PC-3 (cell line): ENCODE results near the gene VANGL2. TPM values are rescaled to one million over a fixed set of nuclear protein-coding genes. Genes with fewer than 3 reads are reported as not detected.

Experiments
- ATAC-seq: fragments of 200-7000 bp; cut with Tn5 transposase; 2 replicates; pipeline ENCODE4 v1.9.1; 2020; ENCODE audit warnings: mild to moderate bottlenecking, moderate library complexity
- BruUV-seq: library from RNA; stranded (reverse); fragments of 400-500 nt; replicated peaks from 2 replicates; lab custom pipeline; 2021; lab: Mats Ljungman, UMichigan
- CTCF ChIA-PET: fragments of 300-600 bp; sonication (Branson Sonifier 250); formaldehyde crosslinking; loops from one replicate; lab custom pipeline; 2022; ENCODE audit warnings: antibody characterized with exemption; lab: Charles Lee
- POLR2A ChIA-PET: fragments of 300-600 bp; sonication (Branson Sonifier 250); formaldehyde crosslinking; loops from one replicate; lab custom pipeline; 2022; ENCODE audit warnings: antibody characterized with exemption; ENCODE audit not compliant: unreplicated experiment; lab: Charles Lee
- DNase-seq: peaks from one replicate; pipeline ENCODE4 v3.0.0-alpha.2; 2015
- H2AFZ ChIP-seq: fragments of 300-600 bp; sonication (generic); 2 replicates; pipeline ENCODE4 v1.6.0; 2016; ENCODE audit warnings: antibody characterized with exemption, low read length
- H3F3A ChIP-seq: fragments of 300-600 bp; sonication (generic); one replicate; pipeline ENCODE4 v1.6.0; 2017; ENCODE audit warnings: antibody characterized with exemption, low read length, control low read depth, mild to moderate bottlenecking; ENCODE audit not compliant: unreplicated experiment
- H3K27ac ChIP-seq: fragments of 300-600 bp; sonication (generic); 2 replicates; pipeline ENCODE4 v1.5.1; 2016; ENCODE audit warnings: mild to moderate bottlenecking, low read length
- H3K27me3 ChIP-seq: fragments of 300-600 bp; sonication (generic); 2 replicates; pipeline ENCODE4 v1.6.1; 2016; ENCODE audit warnings: low read length, mixed read lengths
- H3K36me3 ChIP-seq: fragments of 300-600 bp; sonication (generic); 2 replicates; pipeline ENCODE4 v1.6.1; 2016; ENCODE audit warnings: low read depth, mixed run types, low read length, mixed read lengths
- H3K4me1 ChIP-seq: fragments of 300-600 bp; sonication (generic); 2 replicates; pipeline ENCODE4 v1.5.1; 2016; ENCODE audit warnings: low read length; ENCODE audit not compliant: insufficient read depth
- H3K4me2 ChIP-seq: fragments of 300-600 bp; sonication (generic); 2 replicates; pipeline ENCODE4 v1.6.0; 2016; ENCODE audit warnings: low read length
- H3K4me3 ChIP-seq: fragments of 300-600 bp; sonication (generic); 2 replicates; pipeline ENCODE4 v1.5.1; 2016; ENCODE audit warnings: mild to moderate bottlenecking, low read length, mixed read lengths
- H3K79me2 ChIP-seq: fragments of 300-600 bp; sonication (generic); 2 replicates; pipeline ENCODE4 v1.6.1; 2017; ENCODE audit warnings: low read length, mixed read lengths
- H3K9ac ChIP-seq: fragments of 300-600 bp; sonication (generic); 2 replicates; pipeline ENCODE4 v1.6.0; 2016; ENCODE audit warnings: mild to moderate bottlenecking, low read length
- H3K9me2 ChIP-seq: fragments of 300-600 bp; sonication (generic); replicated peaks from 2 replicates; pipeline ENCODE4 v1.6.1; 2016; ENCODE audit warnings: mixed run types, low read length, mixed read lengths
- H3K9me3 ChIP-seq: fragments of 300-600 bp; sonication (generic); 2 replicates; pipeline ENCODE4 v1.6.1; 2016; ENCODE audit warnings: low read length, mixed read lengths
- H4K20me1 ChIP-seq: fragments of 300-600 bp; sonication (generic); 2 replicates; pipeline ENCODE4 v1.6.1; 2016; ENCODE audit warnings: low read length, mixed read lengths
- CTCF ChIP-seq: fragments of 300-600 bp; sonication (generic); conservative IDR thresholded peaks from 2 replicates; pipeline ENCODE4 v1.5.1; 2017; ENCODE audit warnings: antibody characterized with exemption, low read depth, mild to moderate bottlenecking, low read length
- EZH2 ChIP-seq: fragments of 300-600 bp; sonication (generic); IDR thresholded peaks from one replicate; pipeline ENCODE4 v1.6.1; 2017; ENCODE audit warnings: antibody characterized with exemption, mild to moderate bottlenecking, low read length; ENCODE audit not compliant: unreplicated experiment
- EZH2phosphoT487 ChIP-seq: fragments of 300-600 bp; sonication (generic); IDR thresholded peaks from 2 replicates; pipeline ENCODE4 v1.6.1; 2018; ENCODE audit warnings: mild to moderate bottlenecking, antibody characterized with exemption, low read length, borderline replicate concordance
- intact Hi-C: fragments of 100-400 bp; cut with micrococcal nuclease; formaldehyde crosslinking; loops from 2 replicates; pipeline ENCODE4 v1.9.0; 2023
- total RNA-seq: library from RNA; depleted of rRNA; stranded (reverse); fragments of >200 nt; gene quantifications from 2 replicates; pipeline ENCODE4 v1.2.3, GENCODE V29; 2014

The VANGL2 gene
- total RNA-seq, 1 experiment from 2014 or later = 0.44 TPM

DNA sequence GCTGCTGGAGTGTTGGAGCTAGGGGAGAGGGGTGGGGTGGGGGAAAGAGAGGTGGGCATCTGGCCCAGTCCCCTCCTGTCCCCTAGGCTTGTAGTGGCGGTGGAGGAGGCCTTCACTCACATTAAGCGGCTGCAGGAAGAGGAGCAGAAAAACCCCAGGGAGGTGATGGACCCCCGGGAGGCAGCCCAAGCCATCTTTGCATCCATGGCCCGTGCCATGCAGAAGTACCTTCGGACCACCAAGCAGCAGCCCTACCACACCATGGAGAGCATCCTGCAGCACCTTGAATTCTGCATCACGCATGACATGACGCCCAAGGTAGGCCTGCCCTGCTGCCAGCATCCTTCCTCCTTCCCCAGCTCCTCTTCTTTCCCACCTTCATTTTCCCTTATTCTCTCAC is 23.6 kb downstream of the VANGL2 start:
- ChIA-PET POLR2A (no interaction called here), CTCF (no interaction called here)
- Histone ChIP-seq H3K4me1 (no peaks in the 10 kb centered on the region), H3K27me3 (peaks cover 21% of the 10 kb centered on the region), H3K4me2 (no peak overlapping the region), H3K9me3 (no peaks in the 10 kb centered on the region), H3K9me2 (no peaks in the 10 kb centered on the region), H4K20me1 (no peaks in the 10 kb centered on the region), H3F3A (no peaks in the 10 kb centered on the region), H3K27ac (no peak overlapping the region), H3K79me2 (no peaks in the 10 kb centered on the region), H2AFZ (no peak overlapping the region), H3K36me3 (no peaks in the 10 kb centered on the region), H3K4me3 (no peak overlapping the region), H3K9ac (no peak overlapping the region)
- intact Hi-C loops = no loop called here
- BruUV-seq = no TSS peak
- no peak for DNase-seq
- ATAC-seq = no peak
- no peak for TF ChIP-seq CTCF
- TF ChIP-seq EZH2phosphoT487 = no peak
- no peak for TF ChIP-seq EZH2

- H3F3A ChIP-seq = no peaks in the 10 kb centered on the region
- peaks cover 9% of the 10 kb centered on the region; the same call in 1 of the 2 replicates for H3K27me3 ChIP-seq
- no peaks in the 10 kb centered on the region for H3K9me2 ChIP-seq
- H3K9ac ChIP-seq = no peak overlapping the region
- H3K36me3 ChIP-seq = no peaks in the 10 kb centered on the region
- H4K20me1 ChIP-seq = no peaks in the 10 kb centered on the region
- intact Hi-C loops = no loop called here
- TF ChIP-seq EZH2 = no peak
- no peak for TF ChIP-seq EZH2phosphoT487
- TF ChIP-seq CTCF = no peak
- no TSS peak for BruUV-seq
- no peak for ATAC-seq
- CTCF ChIA-PET = no interaction called here
- POLR2A ChIA-PET = no interaction called here
- no peak overlapping the region for H3K4me3 ChIP-seq
- no peak overlapping the region for H3K4me2 ChIP-seq
- no peak overlapping the region for H2AFZ ChIP-seq
- H3K9me3 ChIP-seq = no peaks in the 10 kb centered on the region
- H3K4me1 ChIP-seq = no peaks in the 10 kb centered on the region
- no peak for DNase-seq
- H3K79me2 ChIP-seq = no peaks in the 10 kb centered on the region
- H3K27ac ChIP-seq = no peak overlapping the region
Measured at GRCh38 chr1:160425847-160426246, 25.5 kb downstream of the VANGL2 start.

GRCh38 chr1:160427625-160428024 is 27.3 kb downstream of the VANGL2 start:
- no peaks in the 10 kb centered on the region for H3F3A ChIP-seq
- POLR2A ChIA-PET = no interaction called here
- no peak overlapping the region for H3K9ac ChIP-seq
- CTCF ChIA-PET = no interaction called here
- DNase-seq (no peak), ATAC-seq (no peak)
- no peaks in the 10 kb centered on the region for H3K79me2 ChIP-seq
- H3K27me3 ChIP-seq = peaks cover 4% of the 10 kb centered on the region
- no peaks in the 10 kb centered on the region for H3K9me3 ChIP-seq
- H3K4me2 ChIP-seq = no peak overlapping the region
- TF ChIP-seq EZH2 (no peak), EZH2phosphoT487 (no peak), CTCF (no peak)
- intact Hi-C loops = loop anchor here (1.0 kb wide), 1 partner anchor 180 kb away; no protein-coding TSS in a partner anchor
- H3K27ac ChIP-seq = no peak overlapping the region
- H4K20me1 ChIP-seq = no peaks in the 10 kb centered on the region
- H3K4me1 ChIP-seq = peaks cover 4% of the 10 kb centered on the region
- no peaks in the 10 kb centered on the region for H3K36me3 ChIP-seq
- H2AFZ ChIP-seq = no peak overlapping the region
- no peak overlapping the region for H3K4me3 ChIP-seq
- BruUV-seq = no TSS peak
- H3K9me2 ChIP-seq = no peaks in the 10 kb centered on the region
